ENCODE data around the gene COG1. TPM values are rescaled to one million over a fixed set of nuclear protein-coding genes. Genes with fewer than 3 reads are reported as not detected.
A peak's percentile ranks its signal among the peaks of the same experiment; 100 is the strongest.

COG1 gene
- total RNA-seq, 2 donors from 2014 or later, result 27.1 to 27.8 TPM

DNA sequence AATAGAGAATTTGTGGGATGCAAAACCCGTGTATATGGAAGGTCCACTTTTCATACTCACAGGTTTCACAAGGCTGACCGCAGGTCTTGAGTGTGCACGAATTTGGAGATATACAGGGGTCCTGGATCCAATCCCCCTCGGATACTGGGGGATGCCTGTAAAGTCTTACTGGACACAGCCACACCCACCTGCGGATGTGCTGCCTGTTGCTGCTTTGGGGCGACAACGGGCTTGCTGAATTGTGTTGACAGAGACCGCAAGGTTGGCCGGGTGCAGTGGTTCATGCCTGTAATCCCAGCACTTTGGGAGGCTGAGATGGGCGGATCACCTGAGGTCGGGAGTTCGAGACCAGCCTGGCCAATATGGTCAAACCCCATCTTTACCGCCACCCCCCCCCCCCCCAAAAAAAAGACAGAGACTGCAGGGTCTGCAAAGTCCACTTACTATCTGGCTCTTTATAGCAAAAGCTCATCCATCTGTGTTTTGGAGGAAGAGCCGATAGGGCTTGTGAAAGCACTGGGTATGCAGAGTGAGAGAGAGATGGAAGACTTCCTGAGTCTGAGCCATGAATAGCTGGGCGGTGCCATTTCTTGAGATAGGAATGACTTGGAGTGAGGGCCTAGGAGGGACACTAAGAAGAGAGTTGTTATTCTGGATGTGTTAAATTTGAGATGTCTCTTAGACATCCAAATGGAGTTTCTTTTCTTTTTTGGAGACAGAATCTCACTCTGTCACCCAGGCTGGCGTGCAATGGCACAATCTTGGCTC is 6.4 kb upstream of the COG1 start:
- H3K27ac ChIP-seq (ENCODE audit: low read depth, low read length), result no peak overlapping the region
- Mint-ChIP-seq H3K27ac (no peak overlapping the region), H3K4me1 (peaks cover 13% of the 10 kb centered on the region), H3K27me3 (ENCODE audit: insufficient read depth) (peaks cover 13% of the 10 kb centered on the region), H3K9me3 (peaks cover 11% of the 10 kb centered on the region), H3K36me3 (ENCODE audit: low read depth) (peaks cover 2% of the 10 kb centered on the region), H3K4me3 (no peak overlapping the region)
- H3K4me3 ChIP-seq (ENCODE audit: low read length), result peak overlapping the region; percentile 60
- no peak overlapping the region for H3K9ac ChIP-seq (ENCODE audit: extremely low read depth, low read length, poor library complexity, severe bottlenecking)
- peaks cover 7% of the 10 kb centered on the region for H3K9me3 ChIP-seq (ENCODE audit: control insufficient read depth, low read length)
- H3K36me3 ChIP-seq (ENCODE audit: control insufficient read depth, insufficient read depth, low read length), result no peaks in the 10 kb centered on the region
- 86% methylated on average over 11 to 15 of the region's 16 CpGs for WGBS, 2 experiments (ENCODE audit: insufficient coverage in 1 of 2, insufficient read length in 1 of 2)
- TF ChIP-seq, protein P1, sequence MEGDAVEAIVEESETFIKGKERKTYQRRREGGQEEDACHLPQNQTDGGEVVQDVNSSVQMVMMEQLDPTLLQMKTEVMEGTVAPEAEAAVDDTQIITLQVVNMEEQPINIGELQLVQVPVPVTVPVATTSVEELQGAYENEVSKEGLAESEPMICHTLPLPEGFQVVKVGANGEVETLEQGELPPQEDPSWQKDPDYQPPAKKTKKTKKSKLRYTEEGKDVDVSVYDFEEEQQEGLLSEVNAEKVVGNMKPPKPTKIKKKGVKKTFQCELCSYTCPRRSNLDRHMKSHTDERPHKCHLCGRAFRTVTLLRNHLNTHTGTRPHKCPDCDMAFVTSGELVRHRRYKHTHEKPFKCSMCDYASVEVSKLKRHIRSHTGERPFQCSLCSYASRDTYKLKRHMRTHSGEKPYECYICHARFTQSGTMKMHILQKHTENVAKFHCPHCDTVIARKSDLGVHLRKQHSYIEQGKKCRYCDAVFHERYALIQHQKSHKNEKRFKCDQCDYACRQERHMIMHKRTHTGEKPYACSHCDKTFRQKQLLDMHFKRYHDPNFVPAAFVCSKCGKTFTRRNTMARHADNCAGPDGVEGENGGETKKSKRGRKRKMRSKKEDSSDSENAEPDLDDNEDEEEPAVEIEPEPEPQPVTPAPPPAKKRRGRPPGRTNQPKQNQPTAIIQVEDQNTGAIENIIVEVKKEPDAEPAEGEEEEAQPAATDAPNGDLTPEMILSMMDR (conservative IDR thresholded peaks at IDR 0.05), result no peak
- H3K27me3 ChIP-seq (ENCODE audit: control insufficient read depth, insufficient read depth, low read length, poor library complexity, severe bottlenecking), result no peaks in the 10 kb centered on the region
- DNase-seq, result no peak
- peaks cover 7% of the 10 kb centered on the region for H3K4me1 ChIP-seq (ENCODE audit: control insufficient read depth, insufficient read depth, low read length)

DNA sequence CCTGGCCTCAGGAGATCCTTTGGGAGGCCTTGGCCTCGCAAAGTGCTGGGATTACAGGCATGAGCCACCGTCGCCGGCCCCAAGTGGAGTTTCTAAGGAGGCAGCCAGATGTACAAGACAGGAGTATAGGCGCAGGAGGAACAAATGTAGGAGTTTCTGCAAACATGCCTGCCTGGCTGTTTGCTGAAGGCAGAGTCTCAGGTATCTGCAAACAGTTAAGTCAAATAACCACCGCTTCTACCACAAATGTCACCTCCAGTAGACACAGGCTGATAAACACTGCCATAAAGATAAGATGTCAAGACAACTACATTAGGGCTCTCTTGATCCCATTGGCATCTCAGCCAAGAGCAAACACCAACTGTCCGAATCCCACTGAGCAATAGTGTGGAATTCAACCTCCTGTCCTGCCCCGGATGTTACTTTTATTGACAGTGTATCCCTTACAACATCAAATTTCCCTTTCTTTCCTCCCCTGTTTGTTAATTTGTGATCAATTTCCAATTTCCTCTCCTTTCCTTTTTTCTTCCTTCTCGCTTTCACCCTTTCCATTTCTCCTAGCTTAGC is 5.6 kb upstream of the COG1 start:
- no peak overlapping the region for H3K9ac ChIP-seq (ENCODE audit: extremely low read depth, low read length, poor library complexity, severe bottlenecking)
- H3K9me3 ChIP-seq (ENCODE audit: control insufficient read depth, low read length), result peaks cover 7% of the 10 kb centered on the region
- Mint-ChIP-seq H3K4me3 (no peak overlapping the region), H3K36me3 (ENCODE audit: low read depth) (peaks cover 2% of the 10 kb centered on the region), H3K4me1 (peaks cover 13% of the 10 kb centered on the region), H3K27ac (no peak overlapping the region), H3K9me3 (peaks cover 11% of the 10 kb centered on the region), H3K27me3 (ENCODE audit: insufficient read depth) (peaks cover 13% of the 10 kb centered on the region)
- no peak for DNase-seq
- no peaks in the 10 kb centered on the region for H3K36me3 ChIP-seq (ENCODE audit: control insufficient read depth, insufficient read depth, low read length)
- H3K4me1 ChIP-seq (ENCODE audit: control insufficient read depth, insufficient read depth, low read length), result peaks cover 7% of the 10 kb centered on the region
- no peak overlapping the region for H3K27ac ChIP-seq (ENCODE audit: low read depth, low read length)
- no peaks in the 10 kb centered on the region for H3K27me3 ChIP-seq (ENCODE audit: control insufficient read depth, insufficient read depth, low read length, poor library complexity, severe bottlenecking)
- WGBS, 2 experiments (ENCODE audit: insufficient coverage in 1 of 2, insufficient read length in 1 of 2), result 76 to 77% methylated on average over 7 to 8 of the region's 9 CpGs
- peak overlapping the region; percentile 60 for H3K4me3 ChIP-seq (ENCODE audit: low read length)
- TF ChIP-seq, protein P1 (conservative IDR thresholded peaks at IDR 0.05), result no peak

DNA sequence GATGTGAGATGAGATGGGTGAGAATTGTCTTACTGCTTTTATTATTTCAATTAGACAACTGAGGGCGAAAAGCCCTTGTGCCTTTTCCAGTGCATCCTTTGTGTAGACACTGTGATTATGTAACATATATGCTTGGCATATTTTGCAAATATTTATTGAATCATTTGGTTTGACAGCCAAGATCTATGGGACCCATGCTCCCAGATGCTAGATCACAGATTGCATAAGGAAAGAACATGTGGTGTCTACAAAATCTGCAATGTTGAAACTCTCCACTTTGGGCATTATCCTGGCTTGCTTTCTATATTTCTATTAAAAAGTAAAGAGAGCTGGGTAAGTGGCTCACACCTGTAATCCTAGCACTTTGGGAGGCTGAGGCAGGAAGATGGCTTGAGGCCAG is 4.8 kb upstream of the COG1 start:
- Histone ChIP-seq H3K9me3 (ENCODE audit: control insufficient read depth, low read length) (peaks cover 7% of the 10 kb centered on the region), H3K27ac (ENCODE audit: low read depth, low read length) (no peak overlapping the region), H3K4me1 (ENCODE audit: control insufficient read depth, insufficient read depth, low read length) (peaks cover 7% of the 10 kb centered on the region), H3K27me3 (ENCODE audit: control insufficient read depth, insufficient read depth, low read length, poor library complexity, severe bottlenecking) (no peaks in the 10 kb centered on the region), H3K36me3 (ENCODE audit: control insufficient read depth, insufficient read depth, low read length) (no peaks in the 10 kb centered on the region), H3K4me3 (ENCODE audit: low read length) (no peak overlapping the region), H3K9ac (ENCODE audit: extremely low read depth, low read length, poor library complexity, severe bottlenecking) (no peak overlapping the region)
- no peak overlapping the region for H3K27ac Mint-ChIP-seq
- no peak overlapping the region for H3K4me3 Mint-ChIP-seq
- H3K27me3 Mint-ChIP-seq (ENCODE audit: insufficient read depth), result peaks cover 10% of the 10 kb centered on the region
- H3K9me3 Mint-ChIP-seq, result peaks cover 11% of the 10 kb centered on the region
- TF ChIP-seq, protein P1 (conservative IDR thresholded peaks at IDR 0.05), result no peak
- no peak for DNase-seq
- WGBS, 2 experiments (ENCODE audit: insufficient coverage in 1 of 2, insufficient read length in 1 of 2), result 86 to 92% methylated on average over 1 of the region's 1 CpG
- peaks cover 13% of the 10 kb centered on the region for H3K4me1 Mint-ChIP-seq
- peaks cover 2% of the 10 kb centered on the region for H3K36me3 Mint-ChIP-seq (ENCODE audit: low read depth)
